ENCODE measurements around the gene RSPRY1. TPM values are rescaled to one million over a fixed set of nuclear protein-coding genes. Genes with fewer than 3 reads are reported as not detected.

Gene RSPRY1
- total and polyA plus RNA-seq, 2 donors (not counting 1 experiment from before 2014, with no cell fraction given): 36.5 to 51.9 TPM

DNA sequence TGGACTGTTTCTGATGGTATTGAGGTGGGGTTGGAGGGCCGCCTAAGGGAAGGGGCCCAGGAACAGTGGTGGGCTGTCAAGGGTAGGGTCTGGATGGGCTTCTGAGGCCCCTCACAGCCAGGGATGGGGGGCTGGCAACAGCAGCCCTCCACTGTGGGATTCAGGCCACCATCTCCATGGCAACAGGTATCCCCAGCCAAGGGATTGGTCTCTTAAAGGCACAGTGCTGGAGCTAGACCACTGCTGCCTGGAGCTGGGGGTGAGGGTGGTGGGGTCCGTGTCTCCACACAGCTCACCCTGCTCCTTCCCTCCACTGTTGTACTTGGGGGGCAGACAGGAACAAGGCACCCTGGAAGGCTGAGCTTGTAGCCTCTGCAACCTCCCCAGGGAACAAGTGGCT is 42.1 kb upstream of the RSPRY1 start:
- H3K4me2 ChIP-seq (ENCODE audit: extremely low read depth, insufficient read depth, low read length): no peak overlapping the region
- H3K9me3 ChIP-seq (ENCODE audit: control insufficient read depth, insufficient read depth, low read depth, low read length): no peaks in the 10 kb centered on the region
- H3K27ac ChIP-seq (ENCODE audit: insufficient read depth, low read length): no peak overlapping the region
- H3K9ac ChIP-seq (ENCODE audit: insufficient read depth, low read length): no peak overlapping the region
- no peak for DNase-seq (ENCODE audit: low read depth in 2 of 2)
- H3K79me2 ChIP-seq (ENCODE audit: control insufficient read depth, insufficient read depth, low read length): no peaks in the 10 kb centered on the region
- no peaks in the 10 kb centered on the region for H3K4me1 ChIP-seq (ENCODE audit: control insufficient read depth, extremely low read depth, insufficient read depth, low read length)
- no peak overlapping the region for H2AFZ ChIP-seq (ENCODE audit: low read length)
- no peaks in the 10 kb centered on the region for H3K36me3 ChIP-seq (ENCODE audit: control insufficient read depth, insufficient read depth, low read length)
- H3K4me3 ChIP-seq (replicated peaks in 1 of 4; ENCODE audit: control extremely low read depth in 1 of 4, insufficient read depth in 1 of 4, low read depth in 3 of 4, low read length in 4 of 4): no peak overlapping the region
- no peaks in the 10 kb centered on the region for H4K20me1 ChIP-seq (ENCODE audit: control insufficient read depth, extremely low read depth, insufficient read depth, low read length)
- H3K27me3 ChIP-seq (ENCODE audit: control insufficient read depth, insufficient read depth, low read length): no peaks in the 10 kb centered on the region
- no peak for TF ChIP-seq CTCF (conservative IDR thresholded peaks at IDR 0.05 in 1 of 2, IDR thresholded peaks at IDR 0.05 in 1 of 2; ENCODE audit: low read depth in 1 of 2, low read length in 2 of 2)
- TF ChIP-seq EZH2 (IDR thresholded peaks at IDR 0.05; ENCODE audit: low read length, missing control alignments): no peak

DNA sequence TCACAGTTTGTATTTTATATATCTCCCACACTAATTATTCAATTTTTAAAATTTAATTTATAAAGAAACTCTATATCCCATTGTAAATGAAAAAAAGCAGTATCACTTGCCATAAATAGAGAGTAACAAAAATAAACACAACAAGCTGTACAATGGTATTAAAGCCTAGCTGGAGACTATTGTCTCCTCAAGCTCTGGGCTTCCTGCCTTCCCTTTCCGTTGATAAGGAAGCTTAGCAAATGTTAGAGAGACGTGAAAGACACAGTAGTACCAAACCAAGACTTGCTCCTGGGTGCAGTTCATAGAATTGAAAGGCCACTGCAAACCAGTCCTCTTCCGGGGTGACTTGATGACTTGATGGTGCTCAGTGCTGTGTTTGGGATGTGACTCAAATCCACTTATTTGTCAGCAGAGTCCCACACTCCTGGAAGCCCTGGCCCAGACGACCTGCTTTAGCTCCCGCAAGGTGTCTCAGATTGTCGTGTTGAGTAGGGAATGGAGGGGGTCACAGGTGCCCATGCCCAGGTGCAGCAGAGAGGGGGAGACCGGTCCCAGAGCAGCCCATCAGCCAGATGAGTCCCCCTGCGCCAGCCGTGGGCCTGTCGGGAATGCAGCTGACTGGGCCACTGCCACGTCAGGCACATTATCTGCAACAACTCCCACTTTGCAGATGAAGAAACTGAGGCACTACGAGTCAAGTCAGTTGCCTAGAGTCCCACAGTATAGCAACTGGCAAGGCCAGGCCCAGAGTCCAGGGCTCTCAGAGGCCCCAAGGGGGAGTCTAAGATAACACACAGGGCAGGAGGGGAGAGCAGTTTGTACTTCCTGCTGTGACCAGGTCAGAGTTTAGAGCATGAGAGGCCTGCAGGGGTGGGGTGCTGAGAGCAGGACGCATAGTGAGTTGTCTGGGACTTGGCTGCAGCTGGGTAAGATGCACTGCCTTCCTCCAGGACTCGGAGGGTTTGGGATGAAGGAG is 40.8 kb upstream of the RSPRY1 start:
- Histone ChIP-seq H3K4me2 (ENCODE audit: extremely low read depth, insufficient read depth, low read length) (no peak overlapping the region), H3K4me3 (replicated peaks in 1 of 4; ENCODE audit: control extremely low read depth in 1 of 4, insufficient read depth in 1 of 4, low read depth in 3 of 4, low read length in 4 of 4) (no peak overlapping the region), H2AFZ (ENCODE audit: low read length) (no peak overlapping the region), H3K36me3 (ENCODE audit: control insufficient read depth, insufficient read depth, low read length) (no peaks in the 10 kb centered on the region), H3K79me2 (ENCODE audit: control insufficient read depth, insufficient read depth, low read length) (no peaks in the 10 kb centered on the region), H3K4me1 (ENCODE audit: control insufficient read depth, extremely low read depth, insufficient read depth, low read length) (no peaks in the 10 kb centered on the region), H3K9ac (ENCODE audit: insufficient read depth, low read length) (no peak overlapping the region), H3K9me3 (ENCODE audit: control insufficient read depth, insufficient read depth, low read depth, low read length) (no peaks in the 10 kb centered on the region), H3K27me3 (ENCODE audit: control insufficient read depth, insufficient read depth, low read length) (no peaks in the 10 kb centered on the region), H3K27ac (ENCODE audit: insufficient read depth, low read length) (no peak overlapping the region), H4K20me1 (ENCODE audit: control insufficient read depth, extremely low read depth, insufficient read depth, low read length) (no peaks in the 10 kb centered on the region)
- TF ChIP-seq CTCF (conservative IDR thresholded peaks at IDR 0.05 in 1 of 2, IDR thresholded peaks at IDR 0.05 in 1 of 2; ENCODE audit: low read depth in 1 of 2, low read length in 2 of 2): no peak
- no peak for TF ChIP-seq EZH2 (IDR thresholded peaks at IDR 0.05; ENCODE audit: low read length, missing control alignments)
- no peak for DNase-seq (ENCODE audit: low read depth in 2 of 2)

- Histone ChIP-seq H3K27ac (ENCODE audit: insufficient read depth, low read length) (no peak overlapping the region), H3K4me1 (ENCODE audit: control insufficient read depth, extremely low read depth, insufficient read depth, low read length) (no peaks in the 10 kb centered on the region), H3K4me2 (ENCODE audit: extremely low read depth, insufficient read depth, low read length) (no peak overlapping the region), H3K9ac (ENCODE audit: insufficient read depth, low read length) (no peak overlapping the region), H3K79me2 (ENCODE audit: control insufficient read depth, insufficient read depth, low read length) (no peaks in the 10 kb centered on the region), H3K36me3 (ENCODE audit: control insufficient read depth, insufficient read depth, low read length) (no peaks in the 10 kb centered on the region), H3K27me3 (ENCODE audit: control insufficient read depth, insufficient read depth, low read length) (no peaks in the 10 kb centered on the region), H2AFZ (ENCODE audit: low read length) (no peak overlapping the region), H3K4me3 (replicated peaks in 1 of 4; ENCODE audit: control extremely low read depth in 1 of 4, insufficient read depth in 1 of 4, low read depth in 3 of 4, low read length in 4 of 4) (no peak overlapping the region), H4K20me1 (ENCODE audit: control insufficient read depth, extremely low read depth, insufficient read depth, low read length) (no peaks in the 10 kb centered on the region), H3K9me3 (ENCODE audit: control insufficient read depth, insufficient read depth, low read depth, low read length) (no peaks in the 10 kb centered on the region)
- no peak for TF ChIP-seq CTCF (conservative IDR thresholded peaks at IDR 0.05 in 1 of 2, IDR thresholded peaks at IDR 0.05 in 1 of 2; ENCODE audit: low read depth in 1 of 2, low read length in 2 of 2)
- no peak for TF ChIP-seq EZH2 (IDR thresholded peaks at IDR 0.05; ENCODE audit: low read length, missing control alignments)
- no peak for DNase-seq (ENCODE audit: low read depth in 2 of 2)
These were observed 40.0 kb upstream of the RSPRY1 start for GRCh38 chr16:57146040-57146647.

All from fibroblast of lung (primary cell).